GM21717 (cell line): ENCODE measurements around the gene KDM5B.

ENCODE experiments used
- ATAC-seq: cut with Tn5 transposase; IDR thresholded peaks from one replicate; pipeline ENCODE4 v1.9.1; 2021; ENCODE audit warnings: mild to moderate bottlenecking, moderate library complexity; ENCODE audit not compliant: unreplicated experiment

KDM5B gene

DNA sequence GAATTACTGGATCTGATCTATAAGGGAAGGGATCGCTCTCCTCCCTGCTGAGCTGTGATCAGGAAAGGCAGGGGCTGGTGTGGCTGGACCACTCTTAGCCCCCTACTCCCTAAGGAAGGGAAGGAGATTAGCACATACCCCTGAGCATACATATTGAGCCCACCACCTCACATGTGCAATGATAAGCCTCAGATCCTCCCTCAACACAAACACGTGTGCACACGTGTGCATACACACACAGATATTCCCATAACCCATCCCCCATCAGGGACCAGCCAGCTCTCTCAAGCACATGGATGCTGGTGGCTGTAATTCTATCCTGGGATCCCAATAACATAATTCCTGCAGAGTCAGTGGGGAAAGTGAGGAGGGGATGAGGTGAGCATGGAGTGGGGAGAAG is 119.1 kb downstream of the KDM5B start:
- ATAC-seq = no peak

DNA sequence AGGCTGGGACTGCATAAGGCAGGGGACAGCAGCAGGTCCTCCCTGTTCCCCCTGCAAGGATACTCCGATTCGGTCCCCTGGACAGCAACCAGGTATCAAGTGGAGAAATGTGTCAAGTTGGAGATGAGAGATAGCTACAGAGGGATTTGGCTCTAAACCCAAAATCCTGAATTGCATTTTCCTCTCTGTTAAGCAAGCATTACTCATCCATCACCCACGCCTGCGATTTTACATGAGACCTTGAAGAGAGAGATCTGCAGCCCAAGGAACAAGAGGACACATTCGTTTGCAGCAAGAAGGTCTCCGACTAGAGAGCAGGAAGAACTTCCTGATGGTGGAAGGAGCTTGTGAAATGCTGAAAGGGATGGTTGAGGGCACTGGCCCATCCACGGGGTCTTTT is 119.8 kb downstream of the KDM5B start:
- ATAC-seq = no peak

DNA sequence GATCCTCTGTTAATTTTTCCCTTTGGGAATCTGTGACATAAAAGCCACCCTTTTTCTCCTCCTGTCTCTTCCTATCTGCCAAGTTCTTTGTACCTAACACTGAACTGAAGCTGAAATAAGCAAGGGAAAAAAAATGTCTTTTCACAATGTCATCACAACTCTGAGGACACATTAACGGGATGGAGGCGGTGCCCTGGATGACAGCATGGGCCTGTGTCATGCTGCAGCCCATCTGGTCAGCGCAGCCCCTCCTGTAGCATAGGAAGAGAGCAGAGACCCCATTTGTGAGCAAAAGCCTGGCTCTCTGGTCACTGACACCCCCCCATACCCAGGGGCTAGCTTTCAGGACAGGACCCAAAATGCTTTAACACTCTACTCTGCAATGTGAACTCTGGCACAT is 120.4 kb downstream of the KDM5B start:
- ATAC-seq = no peak

DNA sequence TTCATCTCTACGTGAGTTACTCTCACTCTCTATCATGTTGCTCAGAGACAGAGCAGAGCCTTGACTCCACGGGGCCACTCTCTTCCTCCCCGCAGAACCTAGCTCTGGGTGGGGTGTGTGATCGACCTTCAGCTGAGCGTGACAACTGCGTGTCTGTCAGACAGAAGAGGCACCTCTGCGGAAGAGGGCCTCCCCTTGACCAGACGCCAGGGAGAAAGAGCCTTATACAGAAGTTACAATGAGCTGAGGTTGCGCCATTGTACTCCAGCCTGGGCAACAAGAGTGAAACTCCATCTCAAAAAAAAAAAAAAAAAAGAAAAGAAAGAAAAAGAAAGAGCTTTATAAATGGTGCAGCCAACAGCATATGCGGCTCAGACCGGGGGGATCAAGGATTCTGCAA is 120.9 kb downstream of the KDM5B start:
- ATAC-seq = no peak

DNA sequence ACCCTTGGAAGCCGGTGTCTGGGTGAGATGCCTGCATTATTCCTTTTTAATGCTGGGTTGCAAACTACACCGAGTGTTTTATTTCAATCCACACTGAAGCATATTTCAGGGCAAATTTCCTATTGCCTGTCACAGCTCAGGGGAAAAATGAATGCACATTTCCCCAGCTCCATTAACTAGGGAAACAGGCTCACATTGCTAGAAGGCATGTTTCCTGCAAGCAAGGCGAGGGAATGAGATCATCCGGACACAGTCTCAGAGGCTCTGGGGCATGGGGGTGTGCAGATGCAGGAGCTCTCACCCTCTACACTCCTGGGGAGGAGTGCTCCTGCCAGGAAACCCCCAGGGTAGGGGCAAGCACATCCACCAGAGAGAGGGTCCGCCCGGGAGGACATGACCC is 122.6 kb downstream of the KDM5B start:
- ATAC-seq = no peak

DNA sequence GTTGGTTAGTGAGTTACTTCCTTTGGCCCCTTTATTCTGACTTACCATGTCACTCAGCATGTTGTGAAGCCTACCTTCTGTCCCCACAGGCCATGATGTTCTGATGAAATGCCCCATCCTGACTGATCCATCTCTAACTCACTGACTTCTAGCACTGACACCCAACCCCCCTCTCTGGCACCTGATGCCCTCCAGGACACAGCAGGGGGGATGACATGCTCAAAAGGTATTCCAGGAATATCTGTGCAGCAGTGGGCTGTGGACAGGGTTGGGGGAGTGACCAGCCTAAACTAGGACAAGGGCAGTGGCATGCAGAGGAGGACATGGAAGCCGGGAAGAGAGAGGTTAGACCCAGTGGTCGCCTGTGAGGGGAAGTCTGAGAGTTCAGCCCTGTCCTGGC is 123.5 kb downstream of the KDM5B start:
- ATAC-seq = no peak

DNA sequence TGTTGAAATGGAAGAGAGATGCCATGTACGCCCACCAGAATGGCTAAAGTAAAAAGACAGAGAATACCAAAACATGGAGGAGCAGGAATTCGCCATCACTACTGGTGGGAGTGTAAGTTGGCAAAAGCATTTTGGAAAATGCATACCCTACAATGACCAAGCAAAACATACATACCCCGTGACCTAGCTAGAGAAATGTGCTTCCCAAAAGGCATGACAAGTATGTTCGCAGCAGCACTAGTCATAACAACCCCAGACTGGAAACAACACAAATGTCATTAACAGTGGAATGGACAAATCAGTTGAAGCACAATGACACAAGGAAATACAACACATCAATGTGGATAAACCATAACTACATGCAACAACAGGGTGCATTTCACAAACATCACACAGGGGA is 125.2 kb downstream of the KDM5B start:
- no peak for ATAC-seq

DNA sequence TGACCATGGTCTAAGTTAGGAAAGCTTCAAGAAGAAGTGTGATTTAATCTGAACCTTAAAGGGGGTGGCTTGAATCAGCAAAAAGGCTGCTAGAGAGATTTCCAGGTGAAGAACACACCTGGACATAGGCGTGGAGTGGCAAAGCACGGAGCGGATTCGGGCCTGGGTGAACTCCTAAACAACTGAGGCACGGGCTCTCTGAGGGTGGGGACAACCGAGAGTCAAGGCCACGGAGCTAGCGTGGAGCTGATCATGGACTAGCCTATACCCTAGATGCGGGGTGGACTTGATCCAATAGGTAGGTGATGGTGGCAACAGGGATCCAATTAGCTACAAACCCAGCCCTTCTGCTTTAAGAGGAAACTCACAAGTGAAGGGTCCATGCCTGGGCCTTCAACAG is 125.7 kb downstream of the KDM5B start:
- no peak for ATAC-seq

DNA sequence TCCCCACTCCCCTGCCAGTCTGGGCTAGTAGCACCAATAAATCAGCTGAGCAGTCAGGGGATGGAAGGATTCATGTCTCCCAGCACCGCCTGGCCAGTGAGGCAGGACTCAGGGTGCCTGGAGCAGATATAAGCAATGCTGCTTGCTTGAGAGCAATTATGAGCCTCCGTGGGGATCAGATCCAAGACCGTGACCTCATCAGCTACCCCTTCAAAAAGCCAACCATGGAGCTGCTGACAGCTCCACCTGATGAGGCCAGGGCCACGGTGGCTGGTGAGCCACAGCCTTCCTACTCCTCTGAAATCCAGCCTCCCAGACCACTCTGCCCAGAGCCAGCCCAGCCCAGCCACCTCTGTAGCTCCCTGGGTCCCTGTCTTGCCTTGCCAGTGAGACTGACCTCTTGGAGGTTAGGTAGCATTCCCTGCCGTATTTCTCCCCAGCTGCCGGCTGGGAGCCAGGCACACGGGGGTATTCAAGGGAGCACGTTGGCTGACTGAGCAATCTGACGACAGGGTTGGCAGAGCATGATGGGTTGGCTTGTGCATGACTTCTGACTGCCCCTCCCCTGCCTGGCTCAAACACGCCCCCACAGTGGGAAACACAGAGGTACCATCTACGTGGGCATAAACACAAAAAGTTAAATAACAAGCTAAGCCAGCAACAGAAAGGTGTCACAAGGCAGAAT is 126.3 kb downstream of the KDM5B start:
- no peak for ATAC-seq

DNA sequence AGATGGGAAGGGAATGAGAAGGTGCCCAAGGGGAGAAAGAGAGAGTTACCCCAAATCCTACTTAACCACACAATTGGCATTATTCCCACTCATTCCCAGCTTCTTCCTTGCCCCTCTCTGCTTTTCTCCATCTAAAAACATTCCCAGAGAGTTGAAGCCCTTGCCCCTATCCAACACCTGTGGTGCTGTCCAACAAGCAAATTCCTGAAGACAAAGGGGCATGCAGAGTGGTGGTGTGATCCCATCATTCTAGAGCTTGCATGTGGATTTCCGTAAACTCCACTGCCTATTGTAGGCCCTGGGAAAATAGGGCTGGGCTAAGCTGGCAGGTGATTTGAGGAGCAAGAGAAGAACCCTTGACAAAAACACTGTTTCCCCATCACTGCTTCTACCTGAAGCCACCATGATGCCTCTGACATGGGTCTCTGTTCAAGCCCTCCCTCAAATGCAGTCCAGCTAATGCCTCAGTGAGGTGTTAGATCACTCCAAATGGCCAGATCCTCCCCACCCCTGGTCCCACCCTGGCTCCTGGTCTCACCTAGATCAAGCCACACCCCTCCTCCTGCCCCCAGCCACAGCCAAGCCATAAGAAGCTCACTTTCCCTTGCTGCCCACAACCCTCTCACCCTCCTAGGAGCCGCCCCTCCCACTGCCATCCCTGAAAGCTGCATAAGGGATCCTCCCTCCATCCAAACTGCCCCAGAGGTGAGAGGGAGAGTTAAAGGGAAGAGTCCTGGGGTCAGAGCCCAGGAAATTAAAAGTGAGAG is 127.5 kb downstream of the KDM5B start:
- no peak for ATAC-seq

DNA sequence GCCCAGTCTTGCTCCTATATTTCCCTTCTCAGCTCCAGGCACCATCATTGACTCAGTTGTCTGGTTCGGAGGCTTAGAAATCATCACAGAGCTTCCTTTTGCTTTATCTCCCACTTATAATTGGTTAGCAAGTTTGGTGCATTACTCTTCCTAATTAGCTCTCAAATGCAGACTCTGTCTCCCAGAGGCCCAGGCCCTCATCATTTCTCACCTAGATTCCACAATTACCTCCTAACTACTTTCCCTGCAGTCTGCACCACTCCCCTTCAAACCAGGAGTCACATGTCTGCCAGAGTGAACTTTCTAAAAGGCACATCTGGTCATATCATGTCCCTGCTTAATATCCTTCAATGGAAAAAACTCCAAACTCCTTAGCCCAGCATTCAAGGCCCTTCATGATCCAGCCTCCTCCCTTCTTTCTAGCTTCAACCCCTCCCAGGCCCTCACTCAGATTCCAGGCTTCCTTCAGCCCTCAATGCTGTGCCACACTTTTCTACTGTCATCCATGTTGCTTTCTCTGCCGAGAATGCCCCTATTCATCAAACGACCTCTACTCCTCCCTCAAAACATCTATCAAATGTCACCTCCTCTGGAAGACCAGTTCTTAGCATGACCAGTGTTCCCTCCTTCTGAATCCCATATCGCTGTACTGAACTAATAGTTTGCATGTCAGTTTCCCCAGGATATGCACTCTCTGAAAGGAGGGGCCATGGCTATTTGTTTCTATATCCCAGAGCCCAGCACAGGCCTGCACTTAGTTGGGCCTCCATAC is 128.6 kb downstream of the KDM5B start:
- no peak for ATAC-seq

DNA sequence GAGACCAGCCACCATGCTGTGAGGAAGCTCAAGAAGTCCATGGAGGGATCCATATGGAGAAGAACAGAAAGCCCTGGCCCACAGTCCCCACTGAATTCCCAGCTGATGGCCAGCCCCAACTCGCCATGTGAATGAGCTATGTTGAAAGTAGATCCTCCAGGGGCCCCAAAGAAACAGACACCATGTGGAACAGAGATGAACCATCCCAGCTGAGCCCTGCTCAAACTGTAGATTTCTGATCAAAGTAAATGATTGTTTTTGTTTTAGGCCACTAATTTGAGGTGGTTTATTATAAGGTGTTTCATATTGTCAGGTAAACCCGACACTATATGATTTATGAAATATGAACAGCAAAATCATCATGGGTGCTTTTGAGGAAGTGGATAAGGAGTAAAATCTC is 130.8 kb downstream of the KDM5B start:
- ATAC-seq = no peak
